ENCODE data around the gene SERINC3. TPM values are rescaled to one million over a fixed set of nuclear protein-coding genes. Genes with fewer than 3 reads are reported as not detected.

SERINC3 gene
- total and polyA plus RNA-seq, 2 of the 8 experiments (the other 6 are each of a cell fraction or from before 2014, with no cell fraction given): 47.2 to 66.0 TPM

DNA sequence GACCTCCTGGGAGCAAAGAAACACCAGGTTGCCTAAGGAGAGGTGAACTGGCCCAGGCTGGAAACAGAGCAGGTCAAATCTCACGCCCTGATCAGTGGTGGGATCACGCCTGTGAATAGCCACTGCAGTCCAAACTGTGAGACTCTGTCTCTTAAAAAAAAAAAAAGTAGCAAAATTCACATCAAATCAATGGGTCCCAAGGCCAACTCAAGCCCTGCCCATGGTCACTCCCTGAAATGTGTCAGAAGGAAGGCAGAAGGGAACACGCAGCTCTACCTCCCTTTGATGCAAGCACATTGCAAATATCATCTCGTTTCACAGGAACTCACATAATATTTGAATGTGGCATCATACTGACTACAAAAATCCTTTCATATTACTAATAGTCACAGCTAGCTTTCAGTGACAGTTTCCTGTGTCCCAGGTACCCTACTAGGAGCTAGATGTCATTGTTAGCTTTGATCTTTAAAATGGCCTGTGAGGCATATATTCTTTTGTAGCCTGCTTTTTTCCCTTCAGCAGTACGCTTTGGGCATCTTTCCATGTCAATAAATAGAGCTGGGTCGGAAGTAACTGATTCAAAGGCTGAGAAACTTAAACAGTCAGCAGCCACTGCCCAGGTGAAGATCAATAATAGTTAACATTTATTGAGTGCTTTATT, 60.6 kb downstream of the SERINC3 start:
- no peaks in the 10 kb centered on the region for H3K36me3 ChIP-seq (ENCODE audit: control insufficient read depth in 2 of 4, insufficient read depth in 4 of 4, low read length in 3 of 4)
- no peak for DNase-seq (ENCODE audit: low read depth in 1 of 2, low spot score in 2 of 2)
- H2AK5ac ChIP-seq (ENCODE audit: low read depth, low read length): no peak overlapping the region
- H2BK15ac ChIP-seq (ENCODE audit: low read length): no peak overlapping the region
- no peak overlapping the region for H3K56ac ChIP-seq (replicated peaks; ENCODE audit: insufficient read length, low read depth, low read length)
- ChIA-PET CTCF (ENCODE audit: partially characterized antibody) (interaction anchor here (0.6 to 4.5 kb wide), 20 partner anchors 9 to 249 kb away, joined by 3 to 33 read pairs (median 4); partner anchors contain the start of gene HNF4A), POLR2A (ENCODE audit: partially characterized antibody) (no interaction called here)
- H3K4me3 ChIP-seq (ENCODE audit: extremely low read depth in 1 of 4, insufficient read depth in 2 of 4, low read depth in 3 of 4, low read length in 4 of 4): no peak overlapping the region
- H3K18ac ChIP-seq (ENCODE audit: extremely low read depth, low read length): no peak overlapping the region
- no peak overlapping the region for H2BK12ac ChIP-seq (ENCODE audit: low read depth, low read length)
- TF ChIP-seq SP4 (IDR thresholded peaks at IDR 0.05; ENCODE audit: low read length) (no peak), EZH2 (IDR thresholded peaks at IDR 0.05; ENCODE audit: low read depth, low read length, severe bottlenecking) (no peak), HDAC2 (IDR thresholded peaks at IDR 0.05; ENCODE audit: borderline replicate concordance in 1 of 2, low read depth in 2 of 2, low read length in 2 of 2) (no peak), TEAD4 (IDR thresholded peaks at IDR 0.05; ENCODE audit: low read depth, low read length) (no peak), KDM5A (IDR thresholded peaks at IDR 0.05; ENCODE audit: low read length) (no peak)
- H3K14ac ChIP-seq (ENCODE audit: insufficient read length): no peak overlapping the region
- no peak overlapping the region for H3K23ac ChIP-seq (ENCODE audit: insufficient read length)
- no peaks in the 10 kb centered on the region for H3K23me2 ChIP-seq (ENCODE audit: low read depth, low read length)
- 0 out of 2 replicates have a peak overlapping the region, but pooled peaks have one; percentile 48 for H2AFZ ChIP-seq (ENCODE audit: low read length)
- WGBS, 2 experiments (ENCODE audit: extremely low coverage in 1 of 2, insufficient coverage in 1 of 2, insufficient read length in 1 of 2, insufficient replicate concordance in 2 of 2, low coverage in 1 of 2, low lambda C conversion rate in 2 of 2, missing lambda C conversion rate in 1 of 2): 82% methylated on average over 6 of the region's 6 CpGs; no CpG with 5 or more reads in 1 of the 2 experiments
- no peak overlapping the region for H3K4ac ChIP-seq (replicated peaks; ENCODE audit: insufficient read length, low read depth, low read length)
- H3K4me1 ChIP-seq (replicated peaks in 1 of 4; ENCODE audit: control insufficient read depth in 3 of 4, insufficient read depth in 4 of 4, low read length in 3 of 4): no peaks in the 10 kb centered on the region
- H3K79me1 ChIP-seq (ENCODE audit: low read depth, low read length): no peaks in the 10 kb centered on the region
- no peak overlapping the region for H4K91ac ChIP-seq (replicated peaks; ENCODE audit: insufficient read length, low read length)
- no peak overlapping the region for H2BK20ac ChIP-seq (ENCODE audit: low read length)
- H3K79me2 ChIP-seq (ENCODE audit: control insufficient read depth in 1 of 2, insufficient read depth in 2 of 2, low read length in 2 of 2): no peaks in the 10 kb centered on the region
- no peak overlapping the region for H4K5ac ChIP-seq (ENCODE audit: insufficient read length, low read depth, low read length)
- no peak for FAIRE-seq
- no peak overlapping the region for H3K27ac ChIP-seq (ENCODE audit: low read depth, low read length)
- no peak overlapping the region for H3K9ac ChIP-seq (replicated peaks in 1 of 4; ENCODE audit: extremely low read depth in 1 of 4, low read depth in 3 of 4, low read length in 3 of 4)
- no peak overlapping the region for H4K8ac ChIP-seq (ENCODE audit: extremely low read depth, insufficient read depth, low read length)
- no peak overlapping the region for H2BK5ac ChIP-seq (ENCODE audit: low read depth, low read length)
- H3K9me3 ChIP-seq (ENCODE audit: insufficient read depth in 2 of 2, low read depth in 1 of 2, low read length in 1 of 2): no peaks in the 10 kb centered on the region
- no peaks in the 10 kb centered on the region for H4K20me1 ChIP-seq (replicated peaks in 1 of 2; ENCODE audit: control insufficient read depth in 1 of 2, insufficient read depth in 2 of 2, low read length in 2 of 2)
- H3K27me3 ChIP-seq (replicated peaks in 1 of 4; ENCODE audit: control insufficient read depth in 3 of 4, extremely low read depth in 1 of 4, insufficient read depth in 3 of 4, low read length in 3 of 4): no peaks in the 10 kb centered on the region
- no peak overlapping the region for H2BK120ac ChIP-seq (replicated peaks; ENCODE audit: low read depth, low read length)
- no peak overlapping the region for H3K4me2 ChIP-seq (ENCODE audit: insufficient read depth in 1 of 2, low read depth in 2 of 2, low read length in 2 of 2)
